GM19468 (cell line): ENCODE data around the gene ABRAXAS1.
"Not testable (repeated sequence)": the region's sequence is repeated elsewhere in the genome, so short reads cannot be mapped to it uniquely, and the experiment has no call there.

Experiments used
- ATAC-seq: cut with Tn5 transposase; IDR thresholded peaks from one replicate; pipeline ENCODE4 v1.9.1; 2021; ENCODE audit warnings: mild to moderate bottlenecking, moderate library complexity, moderate number of reproducible peaks; ENCODE audit not compliant: unreplicated experiment; ENCODE audit errors: extremely low read depth

The ABRAXAS1 gene

GRCh38 chr4:83484500-83485461, at the start of gene ABRAXAS1:
ABRAXAS1 (minus strand) TSS chr4:83485100; CDS start chr4:83485072, 28 bp downstream.
- peak; percentile 98 for ATAC-seq

- no peak for ATAC-seq
These were observed 42.8 kb upstream of the ABRAXAS1 start for GRCh38 chr4:83527671-83528070.

- ATAC-seq = no peak
These were observed 37.3 kb upstream of the ABRAXAS1 start for GRCh38 chr4:83522239-83522638.

GRCh38 chr4:83516042-83516772, 31.3 kb upstream of the ABRAXAS1 start:
- no peak for ATAC-seq

- no peak for ATAC-seq
These were observed 25.5 kb upstream of the ABRAXAS1 start for GRCh38 chr4:83510442-83510841.

- ATAC-seq = not testable (repeated sequence)
These were observed 24.3 kb upstream of the ABRAXAS1 start for GRCh38 chr4:83509156-83509585.

GRCh38 chr4:83504996-83505395, 20.1 kb upstream of the ABRAXAS1 start:
- no peak for ATAC-seq

- no peak for ATAC-seq
These were observed 19.6 kb upstream of the ABRAXAS1 start for GRCh38 chr4:83504503-83504902.

- no peak for ATAC-seq
These were observed 19.1 kb upstream of the ABRAXAS1 start for GRCh38 chr4:83503974-83504373.

- not testable (repeated sequence) for ATAC-seq
These were observed 16.8 kb upstream of the ABRAXAS1 start for GRCh38 chr4:83501671-83502070.

GRCh38 chr4:83498187-83498586, 13.3 kb upstream of the ABRAXAS1 start:
- ATAC-seq = no peak

- not testable (repeated sequence) for ATAC-seq
These were observed 11.4 kb upstream of the ABRAXAS1 start for GRCh38 chr4:83496085-83496917.

- ATAC-seq = no peak
These were observed 6.1 kb upstream of the ABRAXAS1 start for GRCh38 chr4:83490876-83491450.

GRCh38 chr4:83489711-83490326, 4.9 kb upstream of the ABRAXAS1 start:
- ATAC-seq = no peak

- ATAC-seq = no peak
These were observed 1.7 kb upstream of the ABRAXAS1 start for GRCh38 chr4:83486457-83487129.

- ATAC-seq = no peak
These were observed 10.9 kb downstream of the ABRAXAS1 start for GRCh38 chr4:83473966-83474365.

- no peak for ATAC-seq
These were observed 11.5 kb downstream of the ABRAXAS1 start for GRCh38 chr4:83473423-83473822.

- no peak for ATAC-seq
These were observed 28.8 kb downstream of the ABRAXAS1 start for GRCh38 chr4:83456184-83456501.
